Measurements from ENCODE around the gene RTN4.

DNA sequence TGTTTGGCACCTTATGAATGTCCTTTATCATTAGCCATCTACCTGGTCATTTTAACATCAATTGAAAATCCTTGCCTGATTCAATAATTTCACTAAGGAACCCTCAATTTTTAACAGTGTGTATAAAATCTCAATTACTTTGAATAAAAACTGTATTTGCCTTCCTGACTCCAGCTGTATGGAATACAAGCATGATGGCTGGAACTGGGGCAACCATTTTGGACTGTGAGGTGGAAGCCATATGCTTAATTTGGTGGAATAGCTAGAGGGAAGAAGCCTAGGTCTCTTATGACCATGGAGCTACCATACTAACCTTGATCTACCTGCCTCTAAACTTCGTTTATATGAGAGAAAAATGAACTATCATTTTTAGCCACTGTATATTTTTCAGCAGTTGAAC lies 12.5 kb upstream of the RTN4 start:
- no peak for TF ChIP-seq CTCF (IDR thresholded peaks at IDR 0.05)
- no peak for TF ChIP-seq POLR2A (IDR thresholded peaks at IDR 0.05)
